OCI-LY1 (cell line): ENCODE data around the gene LIMS2.

Experiments
- CTCF ChIP-seq: fragments of 200-600 bp; sonication (generic), shearing (Covaris generic); IDR thresholded peaks from 2 replicates; pipeline ENCODE4 v1.5.1; 2017; ENCODE audit warnings: mild to moderate bottlenecking, antibody characterized with exemption, low read length, moderate library complexity, mixed read lengths
- EZH2 ChIP-seq: fragments of 200-600 bp; sonication (generic), shearing (Covaris generic); IDR thresholded peaks from 2 replicates; pipeline ENCODE4 v1.8.0; 2017; ENCODE audit warnings: borderline replicate concordance, mixed run types, mild to moderate bottlenecking, antibody characterized with exemption, low read length, moderate library complexity, mixed read lengths

DNA sequence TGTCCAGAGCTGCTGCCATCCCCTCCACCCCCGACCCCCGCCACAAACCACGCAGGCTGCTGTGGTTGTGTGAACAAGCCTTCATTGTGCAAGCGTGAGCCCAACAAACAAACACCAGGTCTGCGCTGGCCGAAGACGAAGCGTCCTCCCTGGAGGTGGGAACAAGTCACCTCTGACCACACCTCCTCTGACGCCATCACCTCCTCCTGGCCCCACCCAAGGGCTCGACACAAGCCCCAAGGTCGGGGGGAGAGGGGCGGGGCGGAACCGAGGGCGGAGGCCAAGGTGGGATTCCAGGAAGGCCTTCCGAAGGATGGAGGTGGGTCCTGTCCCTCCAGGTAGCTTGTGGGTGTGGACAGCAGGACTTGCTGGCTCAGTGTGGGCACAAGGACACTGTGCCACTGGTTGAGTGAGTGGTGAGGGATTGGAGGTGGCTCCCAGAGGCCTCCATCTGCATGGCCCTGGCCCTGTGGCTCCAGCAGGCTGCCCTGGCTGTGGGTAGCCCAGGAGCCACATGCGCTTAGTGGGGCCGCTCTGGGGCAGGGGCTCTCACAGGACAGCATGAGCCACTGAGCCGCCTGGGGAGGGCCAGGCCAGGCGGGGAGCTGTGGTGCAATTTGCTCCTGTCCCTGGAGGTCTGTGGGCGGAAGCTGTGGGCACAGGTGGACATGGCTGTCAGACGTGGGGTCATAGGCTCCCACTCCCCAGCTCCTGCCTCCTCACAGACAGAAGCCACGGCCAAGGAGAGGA lies 36.8 kb downstream of the LIMS2 start:
- TF ChIP-seq CTCF (no peak), EZH2 (no peak)
